Stimulated activated CD4-positive, alpha-beta T cell treated with anti-CD3 and anti-CD28 coated beads, Interleukin-1b, Interleukin-23, amount 100 ng/mL, for 24 hours (primary cell): ENCODE results near the gene CAMK4.

Experiments used
- DNase-seq, 4 experiments: peaks; one replicate each; pipeline ENCODE4 v3.0.0-alpha.2; 2020; ENCODE audit warnings: low read depth in 4 of 4, low spot score in 1 of 4

The CAMK4 gene

DNA sequence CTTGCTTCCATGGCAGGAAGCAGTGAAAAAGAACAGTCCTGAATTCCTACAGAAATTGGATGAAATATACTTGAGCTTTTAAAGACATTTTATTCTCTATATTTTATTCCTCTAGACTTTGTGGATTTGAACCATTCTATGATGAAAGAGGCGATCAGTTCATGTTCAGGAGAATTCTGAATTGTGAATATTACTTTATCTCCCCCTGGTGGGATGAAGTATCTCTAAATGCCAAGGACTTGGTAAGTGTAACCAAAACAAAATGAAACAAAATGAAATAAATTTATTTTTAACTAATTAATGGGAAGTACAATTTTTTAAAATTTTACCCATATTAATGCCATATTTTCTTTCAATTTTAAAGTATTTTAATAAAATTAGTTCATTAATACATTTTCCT, 254.1 kb downstream of the CAMK4 start:
- DNase-seq = no peak

DNA sequence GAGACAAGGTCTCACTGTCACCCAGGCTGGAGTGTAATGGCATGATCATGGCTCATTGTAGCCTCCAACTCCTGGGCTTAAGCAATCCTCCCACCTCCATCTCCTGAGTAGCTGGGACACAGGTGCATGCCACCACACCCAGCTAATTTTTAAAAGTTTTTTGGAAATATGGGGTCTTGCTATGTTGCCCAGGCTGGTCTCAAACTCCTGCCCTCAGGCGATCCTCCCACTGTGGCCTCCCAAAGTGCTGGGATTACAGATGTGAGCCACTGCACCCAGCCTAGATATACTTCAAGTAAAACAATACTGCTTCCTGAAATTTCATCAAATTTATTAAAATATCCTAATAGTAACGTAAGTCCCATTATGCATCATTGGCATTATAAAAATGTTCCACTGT, 254.7 kb downstream of the CAMK4 start:
- DNase-seq = no peak

DNA sequence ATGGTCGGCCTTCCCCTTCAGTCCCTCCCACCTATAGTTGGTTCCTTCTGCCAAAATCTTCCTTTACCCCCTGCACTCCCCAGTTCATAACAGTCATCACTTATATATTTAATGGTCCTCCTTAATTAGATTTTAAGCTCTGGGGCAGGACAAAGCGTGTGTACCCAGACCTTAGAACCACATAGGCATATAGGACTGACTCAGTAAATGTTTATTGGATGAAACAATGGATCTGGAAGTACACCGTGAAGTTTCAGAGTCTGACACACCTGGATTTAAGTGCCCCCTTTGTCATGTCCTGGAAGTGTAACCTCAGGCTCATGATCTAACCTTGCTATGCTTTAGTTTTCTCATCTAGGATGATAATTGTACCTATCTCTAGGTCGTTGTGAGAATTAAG, 256.2 kb downstream of the CAMK4 start:
- DNase-seq = no peak

DNA sequence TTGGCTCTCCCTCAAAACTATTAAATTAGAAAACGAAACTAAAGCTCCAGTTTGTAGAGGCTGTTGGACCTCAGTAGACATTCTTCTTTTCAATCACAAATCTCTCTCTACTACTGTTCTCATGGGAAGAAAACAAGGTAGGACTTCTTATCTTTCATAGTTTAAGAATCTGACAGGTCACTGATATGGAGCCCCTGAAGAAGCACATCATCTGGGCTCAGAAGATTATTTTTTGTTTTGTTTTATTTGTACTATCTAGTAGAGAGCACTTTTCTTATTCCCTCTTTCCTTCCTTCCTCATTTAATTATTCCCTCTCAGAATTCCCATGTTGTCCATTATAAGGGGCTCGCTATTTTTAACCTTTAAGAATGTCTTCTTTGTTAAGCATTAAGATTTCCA, 261.9 kb downstream of the CAMK4 start:
- DNase-seq = no peak

DNA sequence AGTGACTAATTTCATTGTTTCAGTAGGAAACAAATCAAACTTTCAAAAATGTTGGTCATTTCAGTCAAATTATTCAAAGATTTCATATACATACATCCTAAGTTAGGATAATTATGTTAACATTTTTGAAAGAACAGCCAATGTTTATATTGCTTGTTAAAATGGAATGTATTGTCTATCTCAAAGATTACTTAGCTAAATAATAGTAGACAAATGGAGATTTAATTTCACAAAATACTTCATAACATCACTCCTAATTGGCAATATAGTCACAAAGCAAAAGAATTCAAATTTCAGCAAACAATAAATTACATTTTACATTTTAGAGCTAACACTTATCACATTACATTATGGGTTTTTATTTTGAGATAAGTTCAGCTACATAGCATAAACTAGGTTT, 262.7 kb downstream of the CAMK4 start:
- no peak for DNase-seq

DNA sequence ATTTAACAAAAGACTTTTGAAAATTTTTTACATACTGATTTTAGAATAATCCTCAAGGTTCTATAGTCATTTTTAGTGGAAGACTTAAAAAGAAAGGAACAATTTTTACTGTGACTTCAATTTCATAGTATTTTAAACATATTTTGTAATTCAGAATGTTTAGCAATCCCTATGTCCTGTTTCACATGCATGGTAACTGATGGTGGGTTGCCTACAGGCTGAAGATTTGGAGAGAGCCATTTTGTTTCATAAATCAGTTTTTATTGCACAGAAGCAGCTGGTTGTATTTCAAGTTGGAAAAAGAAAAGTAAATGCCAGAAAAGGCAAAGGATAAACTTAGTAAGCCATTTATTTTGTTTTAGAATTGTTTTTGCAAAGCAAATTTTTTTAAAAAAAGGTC, 264.2 kb downstream of the CAMK4 start:
- DNase-seq = no peak

DNA sequence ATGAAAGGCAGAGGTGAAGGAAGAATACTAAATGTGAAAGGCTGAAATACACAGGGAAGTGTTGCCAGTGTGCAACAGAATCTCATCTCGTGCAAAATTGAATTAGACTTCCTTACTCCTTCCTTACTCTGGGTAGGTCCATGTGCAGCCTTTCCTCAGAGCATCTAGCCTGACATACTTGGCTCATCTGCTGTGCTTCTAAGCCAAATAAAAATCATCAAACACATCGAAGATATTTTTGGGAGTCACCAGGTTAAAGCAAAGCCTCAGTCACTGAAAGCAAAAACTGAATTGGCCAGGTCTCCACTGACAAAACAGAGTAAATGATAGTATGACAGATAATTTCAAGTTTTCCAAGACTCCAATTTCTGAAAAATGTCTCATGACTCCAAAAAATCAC, 268.8 kb downstream of the CAMK4 start:
- no peak for DNase-seq

DNA sequence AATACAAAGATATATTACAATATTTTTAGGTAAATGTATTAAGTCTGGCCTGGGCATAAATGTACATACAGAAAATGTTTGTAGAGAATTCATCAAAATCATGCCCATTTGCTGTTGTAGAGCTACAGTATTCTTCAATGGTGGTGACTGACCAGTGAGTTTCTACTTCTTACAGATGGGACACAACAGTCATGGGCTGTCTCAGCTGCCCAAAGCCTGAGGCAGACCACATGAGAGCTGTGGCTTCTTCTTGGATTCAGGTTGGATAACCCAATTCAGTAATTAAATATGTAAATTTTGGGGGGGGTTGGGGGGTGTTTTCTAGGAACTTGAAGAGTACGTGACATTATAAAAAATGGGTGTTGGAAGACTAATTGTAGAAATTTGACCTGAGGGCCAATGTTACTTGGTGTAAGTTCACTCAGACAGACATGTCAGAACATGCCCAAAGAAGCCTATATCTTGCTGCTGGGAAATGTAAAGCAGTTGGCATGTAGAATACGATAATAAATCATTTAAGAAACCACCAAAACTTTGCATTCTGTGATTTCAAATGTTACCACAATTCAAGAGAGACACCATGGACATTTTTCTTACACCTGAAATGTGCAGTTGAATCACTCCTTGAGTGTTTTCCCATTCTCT, 270.3 kb downstream of the CAMK4 start:
- no peak for DNase-seq

DNA sequence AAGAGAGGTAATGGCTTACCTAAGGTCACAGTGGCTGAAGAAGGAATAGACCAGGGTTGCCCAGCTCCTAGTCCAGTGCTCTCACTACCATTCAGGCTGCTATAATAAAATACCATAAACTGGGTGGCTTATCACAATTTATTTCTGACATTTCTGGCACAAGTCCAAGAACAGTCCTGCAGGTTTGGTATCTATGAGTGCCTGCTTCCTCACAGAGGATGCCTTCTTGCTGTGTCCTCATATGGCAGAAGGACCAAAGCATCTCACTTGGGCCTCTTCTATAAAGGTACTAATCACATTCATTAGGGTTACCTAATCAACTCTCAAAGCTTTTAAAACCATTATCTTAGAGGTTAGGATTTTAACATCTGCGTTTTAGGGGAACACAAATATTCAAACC, 271.0 kb downstream of the CAMK4 start:
- DNase-seq = no peak

DNA sequence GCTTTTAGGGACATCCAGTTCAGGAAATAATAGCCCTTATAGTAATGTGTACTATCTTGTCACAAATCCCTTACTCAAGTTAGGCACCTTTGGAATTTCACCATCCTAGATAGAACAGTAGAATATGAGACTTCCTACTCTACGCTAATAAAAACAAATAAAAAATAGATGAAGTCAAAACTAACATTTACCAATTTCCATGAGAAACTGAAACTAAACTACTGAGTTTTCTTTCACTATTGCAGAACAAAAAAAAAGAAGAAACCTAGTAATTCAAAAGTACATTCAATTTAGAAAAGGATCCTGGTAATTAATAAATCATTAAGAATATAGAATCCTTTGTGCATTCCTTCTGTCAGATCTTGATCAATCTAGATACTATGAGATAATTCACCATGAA, 274.2 kb downstream of the CAMK4 start:
- DNase-seq = no peak

DNA sequence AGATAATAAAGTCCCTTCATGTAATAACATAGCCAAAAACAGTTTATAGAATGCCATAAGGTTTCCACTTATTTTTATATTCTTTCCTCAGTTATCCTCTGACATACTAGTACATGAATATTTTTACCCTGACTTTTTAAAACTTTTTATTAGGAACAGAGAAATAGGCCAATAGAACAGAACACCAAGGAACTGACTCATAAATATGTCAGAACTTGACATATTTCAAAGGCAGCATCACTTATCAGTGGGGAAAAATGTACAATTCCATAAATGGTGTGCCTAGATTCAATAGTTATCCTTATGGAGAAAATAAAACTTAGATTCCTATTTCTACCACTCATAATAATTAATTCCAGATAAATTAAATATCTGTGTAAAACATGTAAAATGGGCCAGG, 278.8 kb downstream of the CAMK4 start:
- DNase-seq = no peak

DNA sequence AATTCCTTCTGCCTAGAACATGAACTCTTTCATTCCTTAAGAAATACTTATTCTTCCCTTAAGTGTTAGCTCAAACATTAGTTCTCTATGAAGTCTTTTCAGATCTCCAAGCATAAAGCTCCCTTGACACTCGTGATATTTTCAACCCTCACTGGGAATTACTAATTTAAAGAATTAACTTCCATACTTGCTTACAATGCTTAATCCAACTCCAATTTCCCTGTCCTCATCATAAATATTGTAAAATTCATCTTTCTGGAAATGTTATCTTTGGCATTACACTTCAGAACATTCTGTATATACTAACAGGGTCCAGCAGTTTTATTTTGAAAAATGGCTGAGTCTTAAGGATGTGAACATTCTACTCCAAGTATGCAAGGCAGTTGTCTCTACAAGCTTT, 280.9 kb downstream of the CAMK4 start:
- DNase-seq = no peak

DNA sequence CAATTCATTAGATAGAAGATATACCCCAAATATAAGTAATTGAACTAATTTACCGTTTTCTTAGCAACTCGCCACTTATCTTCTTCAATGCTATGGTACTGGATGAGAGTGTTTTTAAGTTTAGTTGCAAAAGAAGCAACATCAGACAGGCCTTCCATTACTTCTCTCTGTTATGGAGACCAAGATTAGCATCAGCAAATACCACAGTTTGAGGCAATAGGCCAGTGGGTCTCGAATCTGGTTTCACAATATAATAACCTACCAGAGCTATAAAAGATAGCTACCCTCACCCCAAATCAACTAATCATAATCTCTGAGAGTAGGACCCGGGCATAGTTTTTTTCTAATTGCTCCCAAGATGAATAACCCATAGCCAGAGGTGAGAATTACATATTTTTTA, 283.1 kb downstream of the CAMK4 start:
- no peak for DNase-seq

DNA sequence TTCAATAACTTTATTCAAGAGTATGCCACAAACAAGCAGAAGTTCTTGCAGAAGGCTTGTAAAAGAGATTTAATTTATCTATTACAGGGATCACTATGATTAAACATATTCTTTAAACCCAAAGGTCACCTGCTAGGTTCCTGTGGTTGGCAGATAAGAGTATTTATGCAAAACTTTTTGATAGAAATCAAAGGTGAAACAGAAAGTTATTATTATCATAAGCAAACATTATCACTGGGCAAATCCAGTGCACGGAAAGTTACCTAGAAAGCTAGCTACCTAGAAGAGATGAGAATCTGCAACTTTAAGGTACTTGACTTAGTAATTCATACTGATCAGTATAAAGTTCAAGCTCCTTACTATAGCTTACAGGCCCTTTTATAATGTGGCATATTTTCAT, 284.9 kb downstream of the CAMK4 start:
- DNase-seq = no peak

DNA sequence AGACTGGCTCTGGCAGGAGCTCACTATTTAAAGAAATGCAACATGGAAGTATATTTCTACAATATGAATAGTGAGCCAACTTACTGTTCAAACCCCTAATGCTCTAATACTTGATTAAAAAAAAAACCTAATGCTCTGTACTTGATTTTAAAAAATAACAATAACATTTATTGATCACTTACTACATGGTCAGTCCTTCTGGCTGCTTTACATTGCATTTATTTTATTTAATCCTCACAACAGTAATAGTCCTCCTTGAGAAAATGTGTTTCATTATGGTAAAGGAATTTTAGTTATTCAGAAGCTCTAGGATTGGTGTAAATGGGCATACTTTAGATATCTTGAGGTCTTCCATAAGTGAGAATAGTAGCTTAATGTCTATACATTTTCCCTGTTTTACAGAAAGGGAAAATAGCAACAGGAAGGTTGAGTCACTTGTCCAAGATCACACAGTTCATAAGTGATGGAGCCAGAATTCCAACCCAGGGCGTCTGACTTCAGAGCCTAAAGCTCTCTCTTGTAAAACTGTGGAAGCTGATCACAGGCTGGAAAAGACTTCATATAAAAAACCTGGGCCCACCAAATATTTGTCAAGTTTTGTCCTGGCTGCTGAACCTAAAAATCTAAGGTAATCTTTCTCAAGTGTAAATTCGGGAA, 287.1 kb downstream of the CAMK4 start:
- DNase-seq = no peak

DNA sequence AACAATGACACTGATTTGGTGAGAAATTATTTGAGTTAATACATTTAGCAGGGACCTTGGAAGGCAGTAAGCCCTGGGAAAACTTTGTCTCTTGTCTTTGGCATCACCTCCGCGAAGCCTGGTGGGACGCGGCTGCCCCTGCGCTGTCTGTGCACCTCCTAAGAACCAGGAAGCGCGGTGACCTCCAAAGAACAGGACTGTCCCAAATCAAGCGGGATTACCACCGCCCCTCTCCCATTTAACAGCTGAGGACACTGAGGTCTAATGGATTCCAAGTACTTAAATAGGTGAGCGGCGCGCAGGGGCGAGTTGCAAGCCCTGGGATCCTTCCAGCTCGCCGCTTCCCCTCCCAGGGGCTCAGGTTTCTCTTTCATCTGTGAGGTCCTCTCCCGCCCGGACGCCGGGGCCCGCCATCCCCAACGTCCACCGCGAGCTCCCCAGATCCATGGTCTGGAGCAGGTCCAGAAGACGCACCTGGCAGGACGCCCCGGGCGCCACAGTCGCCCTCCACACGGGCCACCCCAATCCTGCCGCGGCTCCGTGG, 287.7 kb downstream of the CAMK4 start:
- DNase-seq = peak in 1 of 4 experiments; percentile 2

DNA sequence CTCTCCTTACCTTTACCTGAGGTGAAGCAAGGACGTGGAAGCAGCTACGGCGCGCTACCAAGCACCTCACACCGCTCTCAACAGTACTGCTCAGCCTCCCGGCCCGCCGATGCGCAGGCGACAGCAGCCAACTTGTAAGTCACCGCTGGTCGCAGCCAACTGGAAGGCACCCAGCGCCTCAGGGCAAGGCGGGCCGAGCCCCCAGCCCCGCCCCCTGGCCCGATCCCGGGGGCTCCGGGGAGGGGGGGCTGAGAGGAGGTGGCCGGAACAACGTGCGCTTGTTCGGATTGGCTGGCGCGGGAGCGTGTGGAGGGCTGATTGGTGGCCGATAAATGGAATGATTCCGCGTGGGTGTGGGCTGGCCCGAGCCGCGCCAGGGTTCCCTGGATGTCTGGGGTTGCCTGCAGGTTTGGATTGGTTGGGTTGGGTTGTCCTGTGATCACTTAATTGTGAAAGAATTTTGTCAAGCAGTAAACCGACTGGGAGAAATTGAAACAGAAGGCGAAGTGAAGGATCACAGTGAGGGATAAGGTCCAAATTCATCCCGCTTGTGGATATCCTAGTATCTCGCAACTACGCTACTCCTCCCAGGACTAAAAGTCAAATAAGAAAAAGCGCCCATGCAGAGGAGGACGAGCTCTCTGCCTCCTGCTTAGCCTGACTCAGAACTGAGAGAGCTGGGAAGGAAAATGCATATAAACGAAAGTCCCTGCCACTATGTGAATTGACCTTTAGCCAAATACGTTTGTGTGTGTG, 288.4 kb downstream of the CAMK4 start, which contains the start of gene STARD4:
STARD4 (minus strand) TSS at position 161 of the 756 bp plus-strand sequence. CDS start 5,102 bp downstream, outside the sequence.
- DNase-seq = peak; percentile 76 to 90 (median 84)

DNA sequence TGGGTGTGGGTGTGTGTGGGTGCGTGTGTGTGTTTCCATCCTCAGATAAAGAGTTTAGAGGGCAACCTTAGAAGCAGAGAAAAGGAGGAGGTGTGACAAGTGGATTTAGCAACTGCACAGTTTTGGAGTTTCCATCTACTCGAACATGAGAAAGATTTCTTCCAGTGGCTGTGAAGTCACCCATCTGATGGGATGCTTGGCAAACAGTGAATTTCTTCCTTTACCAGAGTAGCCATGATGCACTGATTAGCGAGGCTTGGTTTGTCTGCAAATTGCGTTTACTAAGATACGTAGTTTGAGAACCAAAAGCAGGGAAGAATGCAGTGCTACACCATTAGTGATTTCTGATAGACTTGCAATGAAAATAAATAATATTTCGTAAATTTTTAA, 288.9 kb downstream of the CAMK4 start:
- DNase-seq = peak in 1 of 4 experiments; percentile 44

DNA sequence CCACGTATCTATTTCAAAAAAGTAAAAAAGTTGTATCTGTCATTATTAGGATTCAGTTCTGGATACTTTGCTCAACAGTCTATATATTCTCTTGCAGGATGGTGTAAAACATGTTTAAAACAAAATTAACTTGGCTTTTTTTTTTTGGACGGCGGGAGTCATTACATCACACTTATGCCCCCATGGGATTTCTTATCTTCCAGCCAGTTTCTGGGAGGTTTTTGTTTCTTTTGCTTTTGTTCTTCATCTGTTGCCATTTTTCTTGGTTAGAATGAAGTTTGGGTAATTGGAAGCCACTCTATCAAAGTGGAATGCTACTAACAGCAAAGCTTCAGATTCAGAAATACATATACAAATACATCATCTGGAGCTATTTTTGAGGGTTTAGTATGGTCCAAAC, 289.9 kb downstream of the CAMK4 start:
- no peak for DNase-seq

DNA sequence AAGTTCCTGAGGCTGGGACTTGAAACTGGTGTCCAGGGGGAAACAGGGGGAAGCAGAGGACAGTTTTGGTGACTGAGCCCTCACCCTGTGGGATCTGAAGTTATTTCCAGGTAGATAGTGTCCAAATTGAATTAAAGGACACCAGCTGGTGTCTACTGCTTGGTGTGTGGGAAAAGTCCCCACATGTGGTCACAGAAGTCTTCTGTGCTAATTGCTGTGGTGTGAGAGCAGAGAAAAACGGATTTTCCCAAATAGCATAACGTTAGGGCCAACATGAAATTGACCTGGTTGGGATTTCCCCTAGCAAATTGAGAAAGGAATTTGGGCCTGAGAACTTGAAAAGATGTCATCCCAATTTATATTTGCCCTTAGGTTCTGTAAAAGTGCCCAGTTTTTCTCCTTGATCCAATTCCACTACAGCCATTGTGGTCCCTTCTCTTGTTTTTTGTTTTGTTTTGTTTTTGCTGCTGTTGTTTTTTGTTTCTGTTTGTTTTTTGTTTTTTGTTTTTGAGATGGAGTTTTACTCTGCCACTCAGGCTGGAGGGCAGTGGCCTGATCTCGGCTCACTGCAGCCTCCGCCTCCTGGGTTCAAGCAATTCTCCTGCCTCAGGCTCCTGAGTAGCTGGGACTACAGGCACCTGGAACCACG, 293.8 kb downstream of the CAMK4 start:
- DNase-seq = no peak

DNA sequence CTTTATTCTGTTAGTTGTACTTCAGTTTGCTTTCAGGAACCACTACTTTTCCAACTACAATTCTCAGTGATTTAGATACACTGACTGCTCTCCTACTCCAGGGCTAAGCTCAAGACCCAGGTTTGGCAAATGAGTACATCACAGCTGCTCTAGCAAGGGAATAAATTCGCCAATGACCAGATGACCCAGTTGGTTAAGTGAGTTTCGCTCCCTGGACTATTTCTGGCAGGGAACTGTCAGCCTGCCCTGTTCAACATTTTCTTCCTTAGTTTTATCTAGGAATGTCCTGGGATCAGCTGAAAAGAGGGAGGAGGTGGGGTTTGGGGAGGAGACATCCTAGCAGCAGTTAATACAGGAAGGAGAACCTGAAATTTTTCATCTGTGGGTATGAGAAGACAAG, 294.6 kb downstream of the CAMK4 start:
- DNase-seq = no peak

DNA sequence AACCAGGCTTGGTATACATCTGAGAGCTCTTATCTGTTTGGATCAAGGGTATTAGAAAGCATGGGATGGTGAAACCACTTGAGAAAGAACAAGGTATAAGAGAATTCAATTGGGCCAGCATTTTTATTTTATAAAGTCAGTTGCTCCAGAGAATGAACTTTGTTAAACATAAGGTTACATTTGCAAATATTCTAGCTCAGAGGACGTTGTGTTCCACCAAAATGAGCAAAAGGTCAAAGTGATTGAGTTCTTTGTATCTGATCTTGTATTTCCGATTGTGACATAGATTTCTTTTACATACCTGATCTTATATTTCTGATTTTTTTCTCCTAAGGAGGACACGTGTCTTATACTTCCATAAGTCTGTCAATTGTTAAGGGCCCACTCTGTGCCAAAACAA, 296.7 kb downstream of the CAMK4 start:
- no peak for DNase-seq
